ENCODE data around the gene PUS10. TPM values are rescaled to one million over a fixed set of nuclear protein-coding genes. Genes with fewer than 3 reads are reported as not detected.

Gene PUS10
- total and polyA plus RNA-seq, 2 of the 13 experiments (the other 11 are each of a cell fraction or from before 2014, with no cell fraction given), result 41.4 to 44.3 TPM

DNA sequence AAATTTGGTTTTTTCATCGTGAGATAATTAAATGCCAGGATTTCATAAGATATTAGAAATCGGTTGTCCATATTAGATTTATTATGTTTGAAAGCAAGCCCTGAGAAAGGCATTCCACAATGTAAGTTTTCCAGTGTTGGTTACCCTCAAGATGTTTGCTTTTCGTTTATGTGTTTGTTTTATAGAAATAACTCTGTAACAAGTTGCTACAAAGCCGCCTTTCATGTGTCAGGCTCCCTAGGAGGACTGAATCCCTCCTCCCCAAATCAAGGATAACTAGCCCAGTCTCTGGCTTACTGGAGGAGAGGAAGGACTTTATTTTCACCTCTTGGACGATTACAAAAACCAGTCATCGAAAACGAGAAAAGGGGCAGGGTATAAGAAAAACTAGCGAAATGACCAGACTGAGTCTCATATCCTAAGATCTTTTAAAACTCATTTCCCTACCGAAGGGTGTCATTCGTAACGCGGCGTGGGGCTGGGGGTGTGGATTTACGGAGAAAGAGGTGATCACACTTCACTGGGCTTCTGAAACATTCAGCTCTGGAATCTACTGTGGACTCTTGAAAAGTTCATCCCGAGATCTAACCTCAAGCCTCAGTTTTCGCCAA, 1.6 kb downstream of the PUS10 start (continued):
- TF ChIP-seq CEBPB (IDR thresholded peaks at IDR 0.05; ENCODE audit: borderline replicate concordance, low read depth, low read length) (no peak), HIVEP1 (CRISPR knock-in tag; IDR thresholded peaks at IDR 0.05) (no peak), TRIM24 (CRISPR knock-in tag; IDR thresholded peaks at IDR 0.05) (no peak)
- TF ChIP-seq, protein P1, sequence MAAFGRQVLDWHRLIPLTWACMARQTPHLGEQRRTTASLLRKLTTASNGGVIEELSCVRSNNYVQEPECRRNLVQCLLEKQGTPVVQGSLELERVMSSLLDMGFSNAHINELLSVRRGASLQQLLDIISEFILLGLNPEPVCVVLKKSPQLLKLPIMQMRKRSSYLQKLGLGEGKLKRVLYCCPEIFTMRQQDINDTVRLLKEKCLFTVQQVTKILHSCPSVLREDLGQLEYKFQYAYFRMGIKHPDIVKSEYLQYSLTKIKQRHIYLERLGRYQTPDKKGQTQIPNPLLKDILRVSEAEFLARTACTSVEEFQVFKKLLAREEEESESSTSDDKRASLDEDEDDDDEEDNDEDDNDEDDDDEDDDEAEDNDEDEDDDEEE (CRISPR knock-in tag; IDR thresholded peaks at IDR 0.05), result no peak
- TF ChIP-seq, protein P2, sequence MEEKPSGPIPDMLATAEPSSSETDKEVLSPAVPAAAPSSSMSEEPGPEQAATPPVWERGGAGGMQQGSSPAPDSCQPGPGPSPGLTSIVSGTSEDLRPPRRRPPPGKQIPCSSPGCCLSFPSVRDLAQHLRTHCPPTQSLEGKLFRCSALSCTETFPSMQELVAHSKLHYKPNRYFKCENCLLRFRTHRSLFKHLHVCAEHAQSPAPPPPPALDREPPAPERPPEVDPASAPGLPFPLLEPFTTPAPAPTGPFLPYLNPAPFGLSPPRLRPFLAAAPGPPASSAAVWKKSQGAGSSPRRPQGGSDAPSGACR (CRISPR knock-in tag; IDR thresholded peaks at IDR 0.05), result no peak
- TF ChIP-seq, protein P3, sequence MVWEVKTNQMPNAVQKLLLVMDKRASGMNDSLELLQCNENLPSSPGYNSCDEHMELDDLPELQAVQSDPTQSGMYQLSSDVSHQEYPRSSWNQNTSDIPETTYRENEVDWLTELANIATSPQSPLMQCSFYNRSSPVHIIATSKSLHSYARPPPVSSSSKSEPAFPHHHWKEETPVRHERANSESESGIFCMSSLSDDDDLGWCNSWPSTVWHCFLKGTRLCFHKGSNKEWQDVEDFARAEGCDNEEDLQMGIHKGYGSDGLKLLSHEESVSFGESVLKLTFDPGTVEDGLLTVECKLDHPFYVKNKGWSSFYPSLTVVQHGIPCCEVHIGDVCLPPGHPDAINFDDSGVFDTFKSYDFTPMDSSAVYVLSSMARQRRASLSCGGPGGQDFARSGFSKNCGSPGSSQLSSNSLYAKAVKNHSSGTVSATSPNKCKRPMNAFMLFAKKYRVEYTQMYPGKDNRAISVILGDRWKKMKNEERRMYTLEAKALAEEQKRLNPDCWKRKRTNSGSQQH (CRISPR knock-in tag; IDR thresholded peaks at IDR 0.05; ENCODE audit: low read depth), result no peak
- TF ChIP-seq, protein P4, sequence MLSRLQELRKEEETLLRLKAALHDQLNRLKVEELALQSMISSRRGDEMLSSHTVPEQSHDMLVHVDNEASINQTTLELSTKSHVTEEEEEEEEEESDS (CRISPR knock-in tag; IDR thresholded peaks at IDR 0.05; ENCODE audit: borderline replicate concordance), result no peak
- TF ChIP-seq, protein P5, sequence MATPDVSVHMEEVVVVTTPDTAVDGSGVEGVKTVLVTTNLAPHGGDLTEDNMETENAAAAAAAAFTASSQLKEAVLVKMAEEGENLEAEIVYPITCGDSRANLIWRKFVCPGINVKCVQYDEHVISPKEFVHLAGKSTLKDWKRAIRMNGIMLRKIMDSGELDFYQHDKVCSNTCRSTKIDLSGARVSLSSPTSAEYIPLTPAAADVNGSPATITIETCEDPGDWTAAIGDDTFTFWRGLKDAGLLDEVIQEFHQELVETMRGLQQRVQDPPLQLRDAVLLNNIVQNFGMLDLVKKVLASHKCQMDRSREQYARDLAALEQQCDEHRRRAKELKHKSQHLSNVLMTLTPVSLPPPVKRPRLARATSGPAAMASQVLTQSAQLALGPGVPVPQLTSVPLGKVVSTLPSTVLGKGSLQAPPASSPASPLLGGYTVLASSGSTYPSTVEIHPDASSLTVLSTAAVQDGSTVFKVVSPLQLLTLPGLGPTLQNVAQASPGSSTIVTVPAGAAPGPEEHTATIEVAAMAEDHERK (CRISPR knock-in tag; IDR thresholded peaks at IDR 0.05; ENCODE audit: low read depth), result no peak
- TF ChIP-seq, protein P6, sequence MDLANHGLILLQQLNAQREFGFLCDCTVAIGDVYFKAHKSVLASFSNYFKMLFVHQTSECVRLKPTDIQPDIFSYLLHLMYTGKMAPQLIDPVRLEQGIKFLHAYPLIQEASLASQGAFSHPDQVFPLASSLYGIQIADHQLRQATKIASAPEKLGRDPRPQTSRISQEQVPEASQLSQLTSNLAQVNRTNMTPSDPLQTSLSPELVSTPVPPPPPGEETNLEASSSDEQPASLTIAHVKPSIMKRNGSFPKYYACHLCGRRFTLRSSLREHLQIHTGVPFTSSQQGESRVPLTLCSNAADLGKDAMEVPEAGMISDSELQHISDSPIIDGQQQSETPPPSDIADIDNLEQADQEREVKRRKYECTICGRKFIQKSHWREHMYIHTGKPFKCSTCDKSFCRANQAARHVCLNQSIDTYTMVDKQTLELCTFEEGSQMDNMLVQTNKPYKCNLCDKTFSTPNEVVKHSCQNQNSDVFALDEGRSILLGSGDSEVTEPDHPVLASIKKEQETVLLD (CRISPR knock-in tag; IDR thresholded peaks at IDR 0.05; ENCODE audit: low read depth), result no peak

Data from HepG2 (cell line).